GM23338 (cell line): Measurements from ENCODE around the gene FBXW7. TPM values are rescaled to one million over a fixed set of nuclear protein-coding genes. Genes with fewer than 3 reads are reported as not detected.

Experiments
- ATAC-seq: fragments of 200-7000 bp; cut with Tn5 transposase; 3 replicates; pipeline ENCODE4 v1.9.1; 2020
- DNase-seq: peaks from one replicate; pipeline ENCODE4 v3.0.0-alpha.2; 2015; ENCODE audit warnings: low spot score
- H2AFZ ChIP-seq: fragments of 200-600 bp; sonication (generic); 2 replicates; pipeline ENCODE4 v1.8.0; 2016; ENCODE audit warnings: antibody characterized with exemption, mild to moderate bottlenecking, moderate library complexity
- H3F3A ChIP-seq: fragments of 200-600 bp; sonication (generic); replicated peaks from 2 replicates; pipeline ENCODE4 v1.8.0; 2017; ENCODE audit warnings: antibody characterized with exemption, mixed run types, low read depth
- H3K27ac ChIP-seq: fragments of 200-600 bp; sonication (generic); 2 replicates; pipeline ENCODE4 v1.6.1; 2016; ENCODE audit warnings: low read depth
- H3K27me3 ChIP-seq: fragments of 200-600 bp; sonication (generic); 2 replicates; pipeline ENCODE4 v1.8.0; 2016; ENCODE audit warnings: mild to moderate bottlenecking, mixed run types, moderate library complexity; ENCODE audit not compliant: insufficient read depth
- H3K36me3 ChIP-seq: fragments of 200-600 bp; sonication (generic); 2 replicates; pipeline ENCODE4 v1.8.0; 2016; ENCODE audit warnings: mild to moderate bottlenecking; ENCODE audit not compliant: insufficient read depth
- H3K4me1 ChIP-seq: fragments of 200-600 bp; sonication (generic); 2 replicates; pipeline ENCODE4 v1.8.0; 2016; ENCODE audit warnings: mild to moderate bottlenecking, moderate library complexity; ENCODE audit not compliant: insufficient read depth
- H3K4me2 ChIP-seq: fragments of 200-600 bp; sonication (generic); 2 replicates; pipeline ENCODE4 v1.7.1; 2017; ENCODE audit warnings: mixed run types
- H3K4me3 ChIP-seq: fragments of 200-600 bp; sonication (generic); 2 replicates; pipeline ENCODE4 v1.6.1; 2016; ENCODE audit warnings: mixed run types
- H3K79me2 ChIP-seq: fragments of 200-600 bp; sonication (generic); replicated peaks from 2 replicates; pipeline ENCODE4 v1.8.0; 2017; ENCODE audit warnings: mild to moderate bottlenecking; ENCODE audit not compliant: insufficient read depth
- H3K9me2 ChIP-seq: fragments of 200-600 bp; sonication (generic); 2 replicates; pipeline ENCODE4 v1.8.0; 2017; ENCODE audit not compliant: insufficient read depth
- H4K20me1 ChIP-seq: fragments of 200-600 bp; sonication (generic); replicated peaks from 2 replicates; pipeline ENCODE4 v1.8.0; 2017; ENCODE audit warnings: mild to moderate bottlenecking; ENCODE audit not compliant: insufficient read depth
- H3K27ac Mint-ChIP-seq: 2 replicates; pipeline ENCODE4 v1.8.0; 2020; ENCODE audit warnings: inconsistent platforms, mild to moderate bottlenecking, moderate library complexity, mixed read lengths
- H3K27me3 Mint-ChIP-seq: 3 replicates; pipeline ENCODE4 v1.8.0; 2022; ENCODE audit warnings: low read depth, mild to moderate bottlenecking, moderate library complexity, mixed read lengths, inconsistent platforms; ENCODE audit not compliant: insufficient read depth, poor library complexity
- H3K36me3 Mint-ChIP-seq: 3 replicates; pipeline ENCODE4 v1.8.0; 2021; ENCODE audit warnings: low read depth, mild to moderate bottlenecking, inconsistent platforms, moderate library complexity, mixed read lengths
- H3K4me1 Mint-ChIP-seq: 3 replicates; pipeline ENCODE4 v1.8.0; 2020; ENCODE audit warnings: mild to moderate bottlenecking, inconsistent platforms, mixed read lengths
- H3K4me3 Mint-ChIP-seq: 3 replicates; pipeline ENCODE4 v1.8.0; 2021; ENCODE audit warnings: moderate library complexity, mild to moderate bottlenecking, inconsistent platforms, mixed read lengths
- H3K9me3 Mint-ChIP-seq: 3 replicates; pipeline ENCODE4 v1.8.0; 2020; ENCODE audit warnings: moderate library complexity, mild to moderate bottlenecking, inconsistent platforms, mixed read lengths
- CREB1 ChIP-seq: fragments of 250-450 bp; sonication (Bioruptor Pico); IDR thresholded peaks from 2 replicates; pipeline ENCODE4 v1.5.0; 2020; ENCODE audit warnings: low read depth, mild to moderate bottlenecking, moderate library complexity
- CTCF ChIP-seq, 2 experiments: fragments of 200-600 bp in 1 of 2; sonication (generic) in 1 of 2; conservative IDR thresholded peaks; 2 replicates each; pipeline versions ENCODE4 v1.5.1 to v1.6.1; 2016 to 2017; ENCODE audit warnings: antibody characterized with exemption in 2 of 2, low read depth in 2 of 2, mild to moderate bottlenecking in 2 of 2, moderate library complexity in 1 of 2
- ETS1 ChIP-seq: IDR thresholded peaks from 2 replicates; pipeline ENCODE4 v1.6.1; 2016; ENCODE audit warnings: antibody characterized with exemption
- EZH2 ChIP-seq: fragments of 200-600 bp; sonication (generic); IDR thresholded peaks from one replicate; pipeline ENCODE4 v1.8.0; 2017; ENCODE audit warnings: antibody characterized with exemption, mild to moderate bottlenecking, low read depth; ENCODE audit not compliant: unreplicated experiment
- EZH2phosphoT487 ChIP-seq: fragments of 200-600 bp; sonication (generic); IDR thresholded peaks from one replicate; pipeline ENCODE4 v1.8.1; 2018; ENCODE audit warnings: antibody characterized with exemption; ENCODE audit not compliant: unreplicated experiment
- JUNB ChIP-seq: IDR thresholded peaks from one replicate; pipeline ENCODE4 v1.6.1; 2016; ENCODE audit warnings: antibody characterized with exemption; ENCODE audit not compliant: unreplicated experiment
- NANOG ChIP-seq: IDR thresholded peaks from 2 replicates; pipeline ENCODE4 v1.6.1; 2016; ENCODE audit warnings: antibody characterized with exemption, borderline replicate concordance
- POLR2AphosphoS5 ChIP-seq: IDR thresholded peaks from 2 replicates; pipeline ENCODE4 v1.6.1; 2016; ENCODE audit warnings: antibody characterized with exemption, low read depth
- REST ChIP-seq: IDR thresholded peaks from one replicate; pipeline ENCODE4 v1.6.1; 2018; ENCODE audit warnings: antibody characterized with exemption; ENCODE audit not compliant: unreplicated experiment
- STAT1 ChIP-seq: IDR thresholded peaks from one replicate; pipeline ENCODE4 v1.6.1; 2016; ENCODE audit warnings: antibody characterized with exemption; ENCODE audit not compliant: unreplicated experiment
- ZNF114 ChIP-seq: fragments of 250-450 bp; sonication (Bioruptor Pico); IDR thresholded peaks from 2 replicates; pipeline ENCODE4 v1.5.0; 2020; ENCODE audit warnings: mild to moderate bottlenecking, moderate library complexity
- ZNF331 ChIP-seq: fragments of 250-450 bp; sonication (Bioruptor Pico); IDR thresholded peaks from 2 replicates; pipeline ENCODE4 v1.5.0; 2020; ENCODE audit warnings: low read depth, mild to moderate bottlenecking, moderate library complexity
- ZNF462 ChIP-seq: fragments of 250-450 bp; sonication (Bioruptor Pico); IDR thresholded peaks from 2 replicates; pipeline ENCODE4 v1.5.0; 2020; ENCODE audit warnings: mild to moderate bottlenecking, moderate library complexity
- polyA plus RNA-seq: library from polyadenylated mRNA; unstranded; fragments of >200 nt; fragmentation: Nextera tagmentation; extraction: Ambion mirVana; gene quantifications from 2 replicates; pipeline ENCODE4 v1.2.1, GENCODE V29; 2016
- total RNA-seq: library from RNA; depleted of rRNA; stranded (reverse); fragments of >200 nt; shearing (Covaris generic); gene quantifications from 2 replicates; pipeline ENCODE4 v1.2.3, GENCODE V29; 2014

Gene FBXW7
- total and polyA plus RNA-seq, 2 experiments from 2014 or later = 25.8 to 34.7 TPM

GRCh38 chr4:152310257-152310656 is 225.6 kb downstream of the FBXW7 start (continued):
- TF ChIP-seq ZNF331 (no peak), POLR2AphosphoS5 (no peak)

- no peaks in the 10 kb centered on the region for H3K79me2 ChIP-seq
- TF ChIP-seq JUNB = no peak
- no peak for TF ChIP-seq ZNF114 (CRISPR knock-in tag)
- TF ChIP-seq ETS1 = no peak
- TF ChIP-seq EZH2phosphoT487 = no peak
- no peak for TF ChIP-seq ZNF331
- no peak for TF ChIP-seq CREB1 (CRISPR knock-in tag)
- no peak for TF ChIP-seq CTCF (conservative IDR thresholded peaks at IDR 0.05; ENCODE audit: low read depth in 2 of 2)
- TF ChIP-seq ZNF462 (CRISPR knock-in tag) = no peak
- no peak for TF ChIP-seq EZH2
- TF ChIP-seq NANOG = no peak
- TF ChIP-seq REST = no peak
- no peak for TF ChIP-seq POLR2AphosphoS5
- TF ChIP-seq STAT1 = no peak
- no peaks in the 10 kb centered on the region for H3K27me3 Mint-ChIP-seq
- H3K36me3 Mint-ChIP-seq = no peaks in the 10 kb centered on the region
- H3K4me3 Mint-ChIP-seq = no peak overlapping the region
- H3K36me3 ChIP-seq = no peaks in the 10 kb centered on the region
- H3K4me1 Mint-ChIP-seq = peaks cover 16% of the 10 kb centered on the region; the same call in 2 of the 3 replicates
- H3F3A ChIP-seq = no peaks in the 10 kb centered on the region
- H3K4me3 ChIP-seq = no peak overlapping the region
- H2AFZ ChIP-seq = no peak overlapping the region
- no peak overlapping the region for H3K27ac ChIP-seq
- H3K27ac Mint-ChIP-seq = no peak overlapping the region
- no peaks in the 10 kb centered on the region for H3K27me3 ChIP-seq
- H3K9me3 Mint-ChIP-seq = no peaks in the 10 kb centered on the region
- H4K20me1 ChIP-seq = no peaks in the 10 kb centered on the region
- DNase-seq = no peak
- ATAC-seq = no peak
- H3K9me2 ChIP-seq = peaks cover 8% of the 10 kb centered on the region
- H3K4me2 ChIP-seq = no peak overlapping the region
- H3K4me1 ChIP-seq = 0 out of 2 replicates have a peak, but pooled peaks cover 7% of the 10 kb centered on the region
Observed at GRCh38 chr4:152309418-152309817, 226.5 kb downstream of the FBXW7 start.
